Naive thymus-derived CD4-positive, alpha-beta T cell (primary cell): Measurements from ENCODE around the gene ATP7B. TPM values are rescaled to one million over a fixed set of nuclear protein-coding genes. Genes with fewer than 3 reads are reported as not detected.
A peak's percentile ranks its signal among the peaks of the same experiment; 100 is the strongest.
"Not testable (repeated sequence)": the region's sequence is repeated elsewhere in the genome, so short reads cannot be mapped to it uniquely, and the experiment has no call there.

Source experiments
- ATAC-seq: fragments of 150-1000 bp; cut with Tn5 transposase; 2 replicates; pipeline ENCODE4 v1.10.0; 2021; ENCODE audit warnings: mild to moderate bottlenecking, moderate library complexity
- CTCF ChIA-PET: fragments of 350-600 bp; sonication (Branson Sonifier 250); formaldehyde crosslinking; loops from one replicate; lab custom pipeline; 2021; ENCODE audit warnings: antibody characterized with exemption; lab: Charles Lee
- POLR2A ChIA-PET: fragments of 350-600 bp; sonication (Branson Sonifier 250); formaldehyde crosslinking; loops from one replicate; lab custom pipeline; 2021; ENCODE audit warnings: antibody characterized with exemption, inconsistent platforms; lab: Charles Lee
- DNase-seq, 9 donors: peaks; one replicate each; pipeline versions ENCODE4 v3.0.0 to v3.0.0-alpha.2; 2020 to 2022; ENCODE audit warnings: mixed read lengths in 1 of 9
- H3K27ac ChIP-seq: one replicate; pipeline ENCODE4 v1.7.0; 2013; ENCODE audit warnings: mild to moderate bottlenecking, low read depth, low read length, moderate library complexity
- H3K27me3 ChIP-seq, 2 donors: one replicate each; pipeline ENCODE4 v1.7.0; 2013; ENCODE audit warnings: low read length in 2 of 2, mild to moderate bottlenecking in 2 of 2, moderate library complexity in 2 of 2; ENCODE audit not compliant: control insufficient read depth in 2 of 2, insufficient read depth in 2 of 2
- H3K36me3 ChIP-seq, 3 experiments: 1 replicate in 2 of 3; 2 replicates in 1 of 3; pipeline ENCODE4 v1.7.0; 2013; ENCODE audit warnings: low read length in 3 of 3, mild to moderate bottlenecking in 3 of 3, moderate library complexity in 1 of 3; ENCODE audit not compliant: insufficient read depth in 3 of 3, control insufficient read depth in 2 of 3
- H3K4me1 ChIP-seq, 2 donors: one replicate each; pipeline ENCODE4 v1.7.0; 2013; ENCODE audit warnings: low read length in 2 of 2, mild to moderate bottlenecking in 2 of 2, moderate library complexity in 1 of 2; ENCODE audit not compliant: control insufficient read depth in 2 of 2, insufficient read depth in 2 of 2
- H3K4me3 ChIP-seq: 2 replicates; pipeline ENCODE4 v1.7.0; 2013; ENCODE audit warnings: mild to moderate bottlenecking, low read length
- H3K9me3 ChIP-seq, 3 experiments: 1 replicate in 2 of 3; 2 replicates in 1 of 3; pipeline ENCODE4 v1.7.0; 2013; ENCODE audit warnings: low read length in 3 of 3; ENCODE audit not compliant: control insufficient read depth in 2 of 3
- H3K27ac Mint-ChIP-seq, 9 donors: one replicate each; pipeline ENCODE4 v1.8.0; 2020 to 2022; ENCODE audit warnings: mixed read lengths in 9 of 9, mild to moderate bottlenecking in 8 of 9, moderate library complexity in 5 of 9, inconsistent platforms in 2 of 9
- H3K27me3 Mint-ChIP-seq, 5 donors: one replicate each; pipeline ENCODE4 v1.8.0; 2021 to 2022; ENCODE audit warnings: mixed read lengths in 5 of 5, mild to moderate bottlenecking in 1 of 5
- H3K36me3 Mint-ChIP-seq, 5 donors: one replicate each; pipeline ENCODE4 v1.8.0; 2020 to 2022; ENCODE audit warnings: mixed read lengths in 5 of 5, mild to moderate bottlenecking in 3 of 5, inconsistent platforms in 1 of 5
- H3K4me1 Mint-ChIP-seq, 7 donors: one replicate each; pipeline ENCODE4 v1.8.0; 2020 to 2022; ENCODE audit warnings: mixed read lengths in 7 of 7, mild to moderate bottlenecking in 3 of 7, inconsistent platforms in 1 of 7
- H3K4me3 Mint-ChIP-seq, 10 donors: one replicate each; pipeline ENCODE4 v1.8.0; 2020 to 2022; ENCODE audit warnings: mild to moderate bottlenecking in 10 of 10, mixed read lengths in 10 of 10, moderate library complexity in 6 of 10, inconsistent platforms in 2 of 10
- H3K9me3 Mint-ChIP-seq, 11 donors: one replicate each; pipeline ENCODE4 v1.8.0; 2020 to 2022; ENCODE audit warnings: mixed read lengths in 11 of 11, mild to moderate bottlenecking in 4 of 11, inconsistent platforms in 1 of 11, moderate library complexity in 1 of 11
- intact Hi-C, 2 donors: fragments of 100-400 bp; cut with micrococcal nuclease; formaldehyde crosslinking; loops; one replicate each; pipeline ENCODE4 v1.15.1; 2023
- polyA plus RNA-seq, 2 donors: library from polyadenylated mRNA; unstranded; fragments of 300-500 nt; fragmentation: Illumina TruSeq; gene quantifications; one replicate each; pipeline ENCODE4 v1.2.3, GENCODE V29; 2021
- total RNA-seq, 6 experiments: library from RNA in 5 of 6; stranded (reverse) in 5 of 6; gene quantifications; 1 replicate in 5 of 6; 2 replicates in 1 of 6; pipeline ENCODE4 v1.2.3 and lab custom pipeline; 2021 to 2026

Gene ATP7B
- total and polyA plus RNA-seq, 7 experiments from 2014 or later = 0.18 to 1.4 (median 1.3) TPM

GRCh38 chr13:52036037-52036436 is 24.8 kb upstream of the ATP7B start:
- no peak for DNase-seq
- Histone ChIP-seq H3K4me3 (no peak overlapping the region), H3K27ac (no peak overlapping the region), H3K27me3 (no peaks in the 10 kb centered on the region), H3K9me3 (no peaks in the 10 kb centered on the region), H3K36me3 (no peaks in the 10 kb centered on the region), H3K4me1 (no peaks in the 10 kb centered on the region)
- no peak for ATAC-seq
- Mint-ChIP-seq H3K27me3 (no peaks in the 10 kb centered on the region), H3K4me3 (no peak overlapping the region), H3K27ac (no peak overlapping the region), H3K36me3 (peaks cover 0 to 42% (median 26%) of the 10 kb centered on the region in 5 donors), H3K9me3 (peaks cover 0 to 20% (median 4%) of the 10 kb centered on the region in 11 donors), H3K4me1 (peaks cover 0 to 11% (median 3%) of the 10 kb centered on the region in 7 donors)
- ChIA-PET CTCF (no interaction called here), POLR2A (no interaction called here)
- intact Hi-C loops = no loop called here

- Mint-ChIP-seq H3K4me1 (peaks cover 0 to 22% (median 6%) of the 10 kb centered on the region in 7 donors), H3K27ac (no peak overlapping the region), H3K36me3 (peaks cover 5 to 50% (median 29%) of the 10 kb centered on the region in 5 donors), H3K9me3 (peaks cover 0 to 24% (median 6%) of the 10 kb centered on the region in 11 donors), H3K4me3 (no peak overlapping the region), H3K27me3 (no peaks in the 10 kb centered on the region)
- DNase-seq = no peak
- no peaks in the 10 kb centered on the region for H3K9me3 ChIP-seq
- no peaks in the 10 kb centered on the region for H3K27me3 ChIP-seq
- no peaks in the 10 kb centered on the region for H3K4me1 ChIP-seq
- H3K36me3 ChIP-seq = no peaks in the 10 kb centered on the region
- no peak overlapping the region for H3K4me3 ChIP-seq
- ChIA-PET CTCF (interaction anchor here (1.2 kb wide), 1 partner anchor 94 kb away, joined by 3 read pairs; no protein-coding TSS in a partner anchor), POLR2A (no interaction called here)
- intact Hi-C loops = no loop called here
- no peak overlapping the region for H3K27ac ChIP-seq
- no peak for ATAC-seq
Observed at GRCh38 chr13:52034616-52035226, 23.5 kb upstream of the ATP7B start.

- no peak overlapping the region for H3K4me3 Mint-ChIP-seq
- H3K4me1 Mint-ChIP-seq = peaks cover 0 to 33% (median 13%) of the 10 kb centered on the region in 7 donors
- Histone ChIP-seq H3K27ac (no peak overlapping the region), H3K9me3 (no peaks in the 10 kb centered on the region), H3K27me3 (no peaks in the 10 kb centered on the region), H3K4me1 (no peaks in the 10 kb centered on the region), H3K4me3 (no peak overlapping the region), H3K36me3 (peaks cover 0 to 6% (median 4%) of the 10 kb centered on the region in 3 experiments)
- no peak for ATAC-seq
- CTCF ChIA-PET = interaction anchor here (0.6 kb wide), 1 partner anchor 192 kb away, joined by 3 read pairs; no protein-coding TSS in a partner anchor
- peaks cover 13 to 56% (median 37%) of the 10 kb centered on the region in 5 donors for H3K36me3 Mint-ChIP-seq
- H3K27me3 Mint-ChIP-seq = no peaks in the 10 kb centered on the region
- peak overlapping the region in 1 of 9 donors; percentile 2 for H3K27ac Mint-ChIP-seq
- H3K9me3 Mint-ChIP-seq = peaks cover 0 to 36% (median 8%) of the 10 kb centered on the region in 11 donors
- DNase-seq = no peak
- POLR2A ChIA-PET = no interaction called here
- intact Hi-C loops = no loop called here
Observed at GRCh38 chr13:52033039-52033438, 21.8 kb upstream of the ATP7B start.

GRCh38 chr13:52030401-52030800 is 19.2 kb upstream of the ATP7B start:
- POLR2A ChIA-PET, DNase-seq, H3K4me1 ChIP-seq, H3K27ac ChIP-seq, H3K9me3 ChIP-seq, H3K4me3 ChIP-seq, intact Hi-C loops, H3K27me3 Mint-ChIP-seq, CTCF ChIA-PET, H3K27me3 ChIP-seq, ATAC-seq: not testable (repeated sequence)
- Mint-ChIP-seq H3K27ac (peak overlapping the region in 1 of 9 donors; percentile 66), H3K36me3 (peaks cover 27 to 66% (median 56%) of the 10 kb centered on the region in 5 donors), H3K9me3 (peaks cover 3 to 58% (median 16%) of the 10 kb centered on the region in 11 donors), H3K4me3 (peak overlapping the region in 1 of 10 donors; percentile 35), H3K4me1 (peaks cover 5 to 57% (median 32%) of the 10 kb centered on the region in 7 donors)
- peaks cover 0 to 26% (median 4%) of the 10 kb centered on the region in 3 experiments for H3K36me3 ChIP-seq

GRCh38 chr13:52029569-52029968 is 18.3 kb upstream of the ATP7B start:
- Histone ChIP-seq H3K4me1 (no peaks in the 10 kb centered on the region), H3K4me3 (no peak overlapping the region), H3K36me3 (peaks cover 0 to 34% (median 4%) of the 10 kb centered on the region in 3 experiments), H3K27me3 (no peaks in the 10 kb centered on the region), H3K9me3 (peaks cover 0 to 4% (median 0%) of the 10 kb centered on the region in 3 experiments), H3K27ac (no peak overlapping the region)
- POLR2A ChIA-PET = no interaction called here
- intact Hi-C loops = no loop called here
- DNase-seq (no peak), ATAC-seq (no peak)
- Mint-ChIP-seq H3K4me1 (peaks cover 5 to 63% (median 40%) of the 10 kb centered on the region in 7 donors), H3K27ac (peak overlapping the region in 1 of 9 donors; percentile 66), H3K9me3 (peaks cover 3 to 62% (median 17%) of the 10 kb centered on the region in 11 donors), H3K4me3 (peak overlapping the region in 1 of 10 donors; percentile 12), H3K27me3 (no peaks in the 10 kb centered on the region), H3K36me3 (peaks cover 32 to 70% (median 64%) of the 10 kb centered on the region in 5 donors)
- CTCF ChIA-PET = no interaction called here

- Mint-ChIP-seq H3K9me3 (peaks cover 3 to 58% (median 17%) of the 10 kb centered on the region in 11 donors), H3K36me3 (peaks cover 36 to 78% (median 74%) of the 10 kb centered on the region in 5 donors)
- intact Hi-C loops = loop anchor here in 1 of 2 donors (2.0 kb wide), 1 partner anchor 15 kb away; the partner anchor contains the start of gene ALG11
Observed at GRCh38 chr13:52027832-52028231, 16.6 kb upstream of the ATP7B start.

More at GRCh38 chr13:52027832-52028231, 16.6 kb upstream of the ATP7B start:
- Mint-ChIP-seq H3K4me3 (no peak overlapping the region), H3K4me1 (peaks cover 5 to 62% (median 40%) of the 10 kb centered on the region in 7 donors), H3K27ac (no peak overlapping the region), H3K27me3 (no peaks in the 10 kb centered on the region)
- ChIA-PET CTCF (no interaction called here), POLR2A (interaction anchor here (0.7 kb wide), 1 partner anchor 432 kb away, joined by 3 read pairs; no protein-coding TSS in a partner anchor)
- Histone ChIP-seq H3K27ac (no peak overlapping the region), H3K36me3 (peaks cover 0 to 44% (median 12%) of the 10 kb centered on the region in 3 experiments), H3K4me3 (no peak overlapping the region), H3K4me1 (no peaks in the 10 kb centered on the region), H3K9me3 (peaks cover 0 to 4% (median 0%) of the 10 kb centered on the region in 3 experiments), H3K27me3 (no peaks in the 10 kb centered on the region)
- DNase-seq (no peak), ATAC-seq (no peak)
